IMR-90 (cell line): ENCODE measurements around the gene PRKAG3. TPM values are rescaled to one million over a fixed set of nuclear protein-coding genes. Genes with fewer than 3 reads are reported as not detected.

ENCODE experiments used
- ATAC-seq: fragments of 200-7000 bp; cut with Tn5 transposase; 2 replicates; pipeline ENCODE4 v1.9.1; 2020; ENCODE audit warnings: low read depth, mild to moderate bottlenecking, moderate library complexity
- BruUV-seq: library from RNA; stranded (reverse); fragments of 400-500 nt; replicated peaks from 2 replicates; lab custom pipeline; 2021; lab: Mats Ljungman, UMichigan
- CTCF ChIA-PET: fragments of 300-600 bp; formaldehyde crosslinking; extraction: SDS; loops from one replicate; lab custom pipeline; 2021; ENCODE audit warnings: antibody characterized with exemption; lab: Yijun Ruan, JAX
- POLR2A ChIA-PET: fragments of 300-600 bp; sonication (Branson Sonifier 250); formaldehyde crosslinking; loops from one replicate; lab custom pipeline; 2022; ENCODE audit warnings: antibody characterized with exemption; ENCODE audit not compliant: unreplicated experiment; lab: Charles Lee
- DNase-seq: peaks from one replicate; pipeline ENCODE4 v3.0.0; 2013
- H2AFZ ChIP-seq: replicated peaks from 2 replicates; pipeline ENCODE3; 2013; ENCODE audit warnings: low read length, mild to moderate bottlenecking; ENCODE audit not compliant: poor library complexity
- H2AK5ac ChIP-seq: 2 replicates; pipeline ENCODE4 v1.6.1; 2013; ENCODE audit warnings: low read depth, low read length, inconsistent platforms
- H2AK9ac ChIP-seq: replicated peaks from 2 replicates; pipeline ENCODE3; 2013; ENCODE audit warnings: mild to moderate bottlenecking, low read depth, low read length, moderate library complexity; ENCODE audit not compliant: poor library complexity
- H2BK120ac ChIP-seq: 2 replicates; pipeline ENCODE4 v1.6.1; 2013; ENCODE audit warnings: low read depth, low read length, inconsistent platforms
- H2BK15ac ChIP-seq: 3 replicates; pipeline ENCODE4 v1.6.1; 2013; ENCODE audit warnings: low read depth, low read length, inconsistent platforms
- H2BK20ac ChIP-seq: 2 replicates; pipeline ENCODE4 v1.6.1; 2013; ENCODE audit warnings: low read depth, mild to moderate bottlenecking, inconsistent platforms, low read length, moderate library complexity
- H2BK5ac ChIP-seq: 2 replicates; pipeline ENCODE4 v1.6.1; 2013; ENCODE audit warnings: mild to moderate bottlenecking, low read depth, low read length, inconsistent platforms; ENCODE audit not compliant: poor library complexity, severe bottlenecking
- H3K14ac ChIP-seq: replicated peaks from 2 replicates; pipeline ENCODE4 v1.6.1; 2013; ENCODE audit warnings: low read depth, low read length, inconsistent platforms
- H3K18ac ChIP-seq: 2 replicates; pipeline ENCODE4 v1.6.1; 2013; ENCODE audit warnings: low read depth, low read length, control low read depth
- H3K23ac ChIP-seq: 2 replicates; pipeline ENCODE4 v1.6.1; 2013; ENCODE audit warnings: low read depth, low read length, inconsistent platforms
- H3K27ac ChIP-seq: 2 replicates; pipeline ENCODE4 v1.5.1; 2013; ENCODE audit warnings: mild to moderate bottlenecking, control low read depth, low read length; ENCODE audit not compliant: insufficient read depth
- H3K27me3 ChIP-seq: 2 replicates; pipeline ENCODE4 v1.6.1; 2013; ENCODE audit warnings: low read length; ENCODE audit not compliant: control insufficient read depth, insufficient read depth
- H3K36me3 ChIP-seq: 2 replicates; pipeline ENCODE4 v1.6.1; 2013; ENCODE audit warnings: low read length, mixed read lengths; ENCODE audit not compliant: control insufficient read depth, insufficient read depth
- H3K4ac ChIP-seq: 2 replicates; pipeline ENCODE4 v1.6.1; 2013; ENCODE audit warnings: low read depth, low read length, inconsistent platforms
- H3K4me1 ChIP-seq: 2 replicates; pipeline ENCODE4 v1.6.1; 2013; ENCODE audit warnings: low read length, mixed read lengths; ENCODE audit not compliant: control insufficient read depth, insufficient read depth
- H3K4me2 ChIP-seq: 2 replicates; pipeline ENCODE4 v1.6.1; 2013; ENCODE audit warnings: low read depth, mild to moderate bottlenecking, control low read depth, low read length, moderate library complexity
- H3K4me3 ChIP-seq: 2 replicates; pipeline ENCODE4 v1.5.1; 2013; ENCODE audit warnings: low read depth, mild to moderate bottlenecking, control low read depth, low read length, moderate library complexity; ENCODE audit not compliant: insufficient read depth
- H3K56ac ChIP-seq: 2 replicates; pipeline ENCODE4 v1.6.1; 2013; ENCODE audit warnings: low read length, inconsistent platforms; ENCODE audit not compliant: insufficient read depth; ENCODE audit errors: extremely low read depth
- H3K79me1 ChIP-seq, 2 experiments: 2 replicates each; pipeline ENCODE4 v1.6.1; 2013; ENCODE audit warnings: low read length in 2 of 2, inconsistent platforms in 1 of 2, low read depth in 1 of 2
- H3K9ac ChIP-seq: 2 replicates; pipeline ENCODE4 v1.6.1; 2013; ENCODE audit warnings: low read depth, low read length, control low read depth
- H3K9me1 ChIP-seq: 2 replicates; pipeline ENCODE4 v1.6.1; 2013; ENCODE audit warnings: low read length, inconsistent platforms; ENCODE audit not compliant: insufficient read depth
- H3K9me3 ChIP-seq: 2 replicates; pipeline ENCODE4 v1.6.1; 2013; ENCODE audit warnings: low read length; ENCODE audit not compliant: control insufficient read depth, insufficient read depth
- H4K20me1 ChIP-seq: 2 replicates; pipeline ENCODE4 v1.6.1; 2013; ENCODE audit warnings: low read length, inconsistent platforms; ENCODE audit not compliant: insufficient read depth
- H4K5ac ChIP-seq: 2 replicates; pipeline ENCODE4 v1.6.1; 2013; ENCODE audit warnings: mild to moderate bottlenecking, low read depth, low read length, control low read depth
- H4K8ac ChIP-seq, 2 experiments: 2 replicates each; pipeline ENCODE4 v1.6.1; 2013; ENCODE audit warnings: low read depth in 2 of 2, low read length in 2 of 2, control low read depth in 1 of 2, inconsistent platforms in 1 of 2
- H4K91ac ChIP-seq: 2 replicates; pipeline ENCODE4 v1.6.1; 2013; ENCODE audit warnings: low read depth, low read length, inconsistent platforms; ENCODE audit not compliant: insufficient read depth
- CEBPB ChIP-seq: IDR thresholded peaks from 2 replicates; pipeline ENCODE4 v1.6.1; 2012; ENCODE audit warnings: low read depth, low read length, improper control_type of control experiment
- CHD1 ChIP-seq: IDR thresholded peaks from 2 replicates; pipeline ENCODE4 v1.6.1; 2012; ENCODE audit warnings: low read depth, low read length, improper control_type of control experiment
- FOS ChIP-seq: fragments of 150-350 bp; IDR thresholded peaks from 2 replicates; pipeline ENCODE4 v1.6.1; 2016; ENCODE audit warnings: low read depth, low read length
- MAFK ChIP-seq: IDR thresholded peaks from 2 replicates; pipeline ENCODE4 v1.6.1; 2012; ENCODE audit warnings: low read depth, low read length, improper control_type of control experiment
- MAZ ChIP-seq: IDR thresholded peaks from 2 replicates; pipeline ENCODE4 v1.6.1; 2012; ENCODE audit warnings: low read depth, mild to moderate bottlenecking, low read length, improper control_type of control experiment, moderate library complexity, borderline replicate concordance
- RCOR1 ChIP-seq: IDR thresholded peaks from 2 replicates; pipeline ENCODE4 v1.6.1; 2012; ENCODE audit warnings: mild to moderate bottlenecking, low read length, improper control_type of control experiment; ENCODE audit not compliant: insufficient replicate concordance
- RFX5 ChIP-seq: IDR thresholded peaks from 2 replicates; pipeline ENCODE4 v1.8.0; 2012; ENCODE audit warnings: low read depth, mild to moderate bottlenecking, low read length, moderate library complexity
- SMC3 ChIP-seq: fragments of 150-350 bp; IDR thresholded peaks from 2 replicates; pipeline ENCODE4 v1.6.1; 2016; ENCODE audit warnings: low read depth, mild to moderate bottlenecking, antibody characterized with exemption, low read length, moderate library complexity
- WGBS, 2 experiments: methylation state at CpG; one replicate each; pipeline versions ENCODE4 v1.1.5 to v1.1.7; 2013; ENCODE audit warnings: missing lambda C conversion rate in 2 of 2; ENCODE audit not compliant: insufficient read length in 1 of 2; ENCODE audit errors: extremely low coverage in 2 of 2; 5-methylcytosine and 5-hydroxymethylcytosine counted together
- dilution Hi-C: fragments of 300-500 bp; cut with HindIII; formaldehyde crosslinking; loops from one replicate; pipeline ENCODE4 v1.14.3; 2018; ENCODE audit warnings: low sequenced_read_pairs; ENCODE audit not compliant: unreplicated experiment
- in situ Hi-C: fragments of 300-500 bp; cut with MboI; formaldehyde crosslinking; loops from 3 replicates; pipeline ENCODE4 v1.14.3; 2019; ENCODE audit warnings: low sequenced_read_pairs, inconsistent platforms, mixed read lengths
- intact Hi-C: fragments of 100-400 bp; cut with micrococcal nuclease; formaldehyde crosslinking; loops from 2 replicates; pipeline ENCODE4 v1.10.0; 2022
- polyA plus RNA-seq, 3 experiments: library from polyadenylated mRNA; depleted of rRNA; stranded (reverse); fragments of >200 nt; gene quantifications; 2 replicates each; pipeline ENCODE4 v1.2.3, GENCODE V29; 2012; ENCODE audit warnings: low replicate concordance in 1 of 3
- total RNA-seq: library from RNA; depleted of rRNA; stranded (reverse); fragments of >200 nt; gene quantifications from 2 replicates; pipeline ENCODE4 v1.2.3, GENCODE V29; 2012
- TF ChIP-seq, protein P1 (sequence below): fragments of 150-350 bp; IDR thresholded peaks from 2 replicates; pipeline ENCODE4 v1.6.1; 2016; ENCODE audit warnings: low read depth, mild to moderate bottlenecking, low read length, moderate library complexity, borderline replicate concordance

The PRKAG3 gene
- total and polyA plus RNA-seq, 2 of the 4 experiments (the other 2 are of a cell fraction), result not detected

DNA sequence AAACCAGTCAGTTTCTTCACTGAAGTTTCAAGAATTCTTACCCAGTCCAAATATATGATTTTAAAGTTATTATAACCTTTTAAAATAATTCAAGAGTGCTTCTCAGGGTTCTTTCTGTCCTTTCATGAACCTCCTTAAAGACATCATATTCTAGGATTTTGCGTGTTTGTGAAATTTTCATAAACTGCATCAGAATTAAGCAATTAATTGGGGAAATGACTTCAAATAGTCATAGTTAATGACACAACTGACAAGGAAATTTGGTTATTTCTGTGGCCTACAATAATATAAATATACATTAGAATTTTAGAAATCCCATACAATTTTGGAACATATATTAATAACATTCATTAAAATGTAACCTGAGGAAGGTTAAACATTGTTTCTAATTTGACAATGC lies 39.2 kb downstream of the PRKAG3 start:
- H2BK120ac ChIP-seq, result no peak overlapping the region
- intact Hi-C loops, result no loop called here
- H3K56ac ChIP-seq, result no peak overlapping the region
- no peaks in the 10 kb centered on the region; a peak in 1 of 4 replicates for H3K79me1 ChIP-seq
- no peak overlapping the region for H2BK5ac ChIP-seq
- no peak overlapping the region for H4K91ac ChIP-seq
- CTCF ChIA-PET, result no interaction called here
- H4K20me1 ChIP-seq, result no peaks in the 10 kb centered on the region
- no peak overlapping the region for H3K4me3 ChIP-seq
- no peaks in the 10 kb centered on the region for H3K4me1 ChIP-seq
- no peak overlapping the region for H3K18ac ChIP-seq
- H4K8ac ChIP-seq, result no peak overlapping the region
- peaks cover 4% of the 10 kb centered on the region; the same call in 1 of the 2 replicates for H3K9me3 ChIP-seq
- no peak overlapping the region for H2BK15ac ChIP-seq
- ATAC-seq, result no peak
- H3K4me2 ChIP-seq, result no peak overlapping the region
- no peak overlapping the region for H3K4ac ChIP-seq
- no peak overlapping the region for H3K9ac ChIP-seq
- H3K23ac ChIP-seq, result no peak overlapping the region
- H4K5ac ChIP-seq, result no peak overlapping the region
- dilution Hi-C loops, result no loop called here
- H3K9me1 ChIP-seq, result no peaks in the 10 kb centered on the region
- H3K27me3 ChIP-seq, result peaks cover 2% of the 10 kb centered on the region; the same call in 1 of the 2 replicates
- WGBS, 2 experiments, result no CpG with 5 or more reads among the region's 1 CpG
- H2BK20ac ChIP-seq, result no peak overlapping the region
- H2AFZ ChIP-seq, result no peak overlapping the region
- POLR2A ChIA-PET, result no interaction called here
- H3K36me3 ChIP-seq, result no peaks in the 10 kb centered on the region
- H3K14ac ChIP-seq, result no peak overlapping the region
- H2AK9ac ChIP-seq, result no peak overlapping the region
- no peak overlapping the region for H3K27ac ChIP-seq
- BruUV-seq, result no TSS peak
- TF ChIP-seq SMC3 (no peak), RFX5 (no peak), CHD1 (no peak), MAFK (no peak), CEBPB (no peak), MAZ (no peak), FOS (no peak), RCOR1 (no peak)
- TF ChIP-seq, protein P1, sequence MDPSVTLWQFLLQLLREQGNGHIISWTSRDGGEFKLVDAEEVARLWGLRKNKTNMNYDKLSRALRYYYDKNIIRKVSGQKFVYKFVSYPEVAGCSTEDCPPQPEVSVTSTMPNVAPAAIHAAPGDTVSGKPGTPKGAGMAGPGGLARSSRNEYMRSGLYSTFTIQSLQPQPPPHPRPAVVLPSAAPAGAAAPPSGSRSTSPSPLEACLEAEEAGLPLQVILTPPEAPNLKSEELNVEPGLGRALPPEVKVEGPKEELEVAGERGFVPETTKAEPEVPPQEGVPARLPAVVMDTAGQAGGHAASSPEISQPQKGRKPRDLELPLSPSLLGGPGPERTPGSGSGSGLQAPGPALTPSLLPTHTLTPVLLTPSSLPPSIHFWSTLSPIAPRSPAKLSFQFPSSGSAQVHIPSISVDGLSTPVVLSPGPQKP, result no peak
- in situ Hi-C loops, result no loop called here
- DNase-seq, result no peak
- H2AK5ac ChIP-seq, result no peak overlapping the region
